ENCODE data around the gene GSG1L. TPM values are rescaled to one million over a fixed set of nuclear protein-coding genes. Genes with fewer than 3 reads are reported as not detected.

Gene GSG1L
- total RNA-seq, 1 donor from 2014 or later, result not detected

Other genes starting within 250 kb of the GSG1L start
- gene XPO6, start 148.3 kb upstream of the GSG1L start, total RNA-seq, result 88.4 TPM
- 0.89 TPM for gene SBK1, start 228.8 kb upstream of the GSG1L start, total RNA-seq

Measured in mucosa of gallbladder (tissue), 1 donor.